Hepatocyte (in vitro differentiated cells): ENCODE data around the gene ALG9.

ENCODE experiments used
- EZH2phosphoT487 ChIP-seq: fragments of 200-600 bp; sonication (generic); IDR thresholded peaks from one replicate; pipeline ENCODE4 v1.6.1; 2018; ENCODE audit warnings: antibody characterized with exemption, mild to moderate bottlenecking, low read depth, moderate library complexity; ENCODE audit not compliant: unreplicated experiment, severe bottlenecking
- TF ChIP-seq, protein P1 (sequence below): fragments of 200-600 bp; sonication (generic); IDR thresholded peaks from 2 replicates; pipeline ENCODE4 v1.5.1; 2016; ENCODE audit warnings: antibody characterized with exemption, mild to moderate bottlenecking; ENCODE audit not compliant: poor library complexity

DNA sequence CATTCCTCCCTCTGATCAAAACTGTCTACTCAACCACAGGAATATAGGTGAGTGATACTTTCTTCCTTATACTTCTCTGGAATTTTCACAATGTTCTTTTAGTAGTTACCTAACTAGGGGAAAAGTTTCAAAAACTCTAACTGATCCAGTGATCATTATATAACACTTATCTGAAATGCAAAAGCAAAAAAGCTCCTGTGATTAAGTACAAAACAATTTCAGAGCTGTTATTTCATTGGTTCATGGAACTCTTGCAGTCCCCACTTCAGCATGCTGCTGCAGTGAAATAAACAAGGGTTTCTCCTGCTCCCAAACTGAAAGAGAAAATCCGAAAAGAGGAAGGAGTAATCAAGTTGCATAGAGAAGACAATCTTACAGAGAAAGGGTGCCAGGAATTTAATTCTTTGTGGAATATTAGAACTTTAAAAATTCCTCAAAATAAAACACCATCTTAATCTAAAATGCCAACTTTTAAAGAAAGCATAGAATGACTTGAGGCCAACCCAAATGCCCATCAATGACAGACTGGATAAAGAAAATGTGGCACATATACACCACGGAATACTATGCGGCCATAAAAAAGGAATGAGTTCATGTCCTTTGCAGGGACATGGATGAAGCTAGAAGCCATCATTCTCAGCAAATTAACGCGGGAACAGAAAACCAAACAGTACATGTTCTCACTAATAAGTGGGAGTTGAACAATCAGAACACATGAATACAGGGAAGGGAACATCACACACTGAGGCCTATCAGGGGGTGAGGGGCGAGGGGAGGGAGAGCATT lies 125.5 kb downstream of the ALG9 start:
- TF ChIP-seq, protein P1, sequence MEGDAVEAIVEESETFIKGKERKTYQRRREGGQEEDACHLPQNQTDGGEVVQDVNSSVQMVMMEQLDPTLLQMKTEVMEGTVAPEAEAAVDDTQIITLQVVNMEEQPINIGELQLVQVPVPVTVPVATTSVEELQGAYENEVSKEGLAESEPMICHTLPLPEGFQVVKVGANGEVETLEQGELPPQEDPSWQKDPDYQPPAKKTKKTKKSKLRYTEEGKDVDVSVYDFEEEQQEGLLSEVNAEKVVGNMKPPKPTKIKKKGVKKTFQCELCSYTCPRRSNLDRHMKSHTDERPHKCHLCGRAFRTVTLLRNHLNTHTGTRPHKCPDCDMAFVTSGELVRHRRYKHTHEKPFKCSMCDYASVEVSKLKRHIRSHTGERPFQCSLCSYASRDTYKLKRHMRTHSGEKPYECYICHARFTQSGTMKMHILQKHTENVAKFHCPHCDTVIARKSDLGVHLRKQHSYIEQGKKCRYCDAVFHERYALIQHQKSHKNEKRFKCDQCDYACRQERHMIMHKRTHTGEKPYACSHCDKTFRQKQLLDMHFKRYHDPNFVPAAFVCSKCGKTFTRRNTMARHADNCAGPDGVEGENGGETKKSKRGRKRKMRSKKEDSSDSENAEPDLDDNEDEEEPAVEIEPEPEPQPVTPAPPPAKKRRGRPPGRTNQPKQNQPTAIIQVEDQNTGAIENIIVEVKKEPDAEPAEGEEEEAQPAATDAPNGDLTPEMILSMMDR = no peak
- TF ChIP-seq EZH2phosphoT487 = no peak
